ENCODE results near the gene CSRNP2. TPM values are rescaled to one million over a fixed set of nuclear protein-coding genes. Genes with fewer than 3 reads are reported as not detected.

The CSRNP2 gene
- total and polyA plus RNA-seq, 9 donors, result 16.1 to 32.2 (median 23.5) TPM

- 90 to 94% (median 93%) methylated on average over 4 of the region's 4 CpGs for WGBS, 3 donors
- intact Hi-C loops (cut with DNase I), result no loop called here
- Histone ChIP-seq H3K4me1 (ENCODE audit: insufficient read depth) (no peaks in the 10 kb centered on the region), H3K36me3 (no peaks in the 10 kb centered on the region), H3K27ac (no peak overlapping the region), H3K27me3 (no peaks in the 10 kb centered on the region), H3K9me3 (no peaks in the 10 kb centered on the region), H3K4me3 (no peak overlapping the region)
- TF ChIP-seq, protein P1, sequence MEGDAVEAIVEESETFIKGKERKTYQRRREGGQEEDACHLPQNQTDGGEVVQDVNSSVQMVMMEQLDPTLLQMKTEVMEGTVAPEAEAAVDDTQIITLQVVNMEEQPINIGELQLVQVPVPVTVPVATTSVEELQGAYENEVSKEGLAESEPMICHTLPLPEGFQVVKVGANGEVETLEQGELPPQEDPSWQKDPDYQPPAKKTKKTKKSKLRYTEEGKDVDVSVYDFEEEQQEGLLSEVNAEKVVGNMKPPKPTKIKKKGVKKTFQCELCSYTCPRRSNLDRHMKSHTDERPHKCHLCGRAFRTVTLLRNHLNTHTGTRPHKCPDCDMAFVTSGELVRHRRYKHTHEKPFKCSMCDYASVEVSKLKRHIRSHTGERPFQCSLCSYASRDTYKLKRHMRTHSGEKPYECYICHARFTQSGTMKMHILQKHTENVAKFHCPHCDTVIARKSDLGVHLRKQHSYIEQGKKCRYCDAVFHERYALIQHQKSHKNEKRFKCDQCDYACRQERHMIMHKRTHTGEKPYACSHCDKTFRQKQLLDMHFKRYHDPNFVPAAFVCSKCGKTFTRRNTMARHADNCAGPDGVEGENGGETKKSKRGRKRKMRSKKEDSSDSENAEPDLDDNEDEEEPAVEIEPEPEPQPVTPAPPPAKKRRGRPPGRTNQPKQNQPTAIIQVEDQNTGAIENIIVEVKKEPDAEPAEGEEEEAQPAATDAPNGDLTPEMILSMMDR (IDR thresholded peaks at IDR 0.05), result no peak
- TF ChIP-seq EP300 (IDR thresholded peaks at IDR 0.05) (no peak), POLR2A (IDR thresholded peaks at IDR 0.05) (no peak)
- DNase-seq, result no peak
These were observed 49.8 kb downstream of the CSRNP2 start for GRCh38 chr12:51033457-51034089.

- intact Hi-C loops (cut with DNase I), result no loop called here
- DNase-seq, result no peak
- Histone ChIP-seq H3K9me3 (no peaks in the 10 kb centered on the region), H3K4me3 (no peak overlapping the region), H3K27ac (no peak overlapping the region), H3K36me3 (no peaks in the 10 kb centered on the region), H3K27me3 (no peaks in the 10 kb centered on the region), H3K4me1 (ENCODE audit: insufficient read depth) (no peaks in the 10 kb centered on the region)
- 65 to 83% (median 76%) methylated on average over 2 of the region's 2 CpGs for WGBS, 3 donors
- TF ChIP-seq EP300 (IDR thresholded peaks at IDR 0.05) (no peak), POLR2A (IDR thresholded peaks at IDR 0.05) (no peak)
- TF ChIP-seq, protein P1 (IDR thresholded peaks at IDR 0.05), result no peak
These were observed 50.3 kb downstream of the CSRNP2 start for GRCh38 chr12:51033048-51033447.

DNA sequence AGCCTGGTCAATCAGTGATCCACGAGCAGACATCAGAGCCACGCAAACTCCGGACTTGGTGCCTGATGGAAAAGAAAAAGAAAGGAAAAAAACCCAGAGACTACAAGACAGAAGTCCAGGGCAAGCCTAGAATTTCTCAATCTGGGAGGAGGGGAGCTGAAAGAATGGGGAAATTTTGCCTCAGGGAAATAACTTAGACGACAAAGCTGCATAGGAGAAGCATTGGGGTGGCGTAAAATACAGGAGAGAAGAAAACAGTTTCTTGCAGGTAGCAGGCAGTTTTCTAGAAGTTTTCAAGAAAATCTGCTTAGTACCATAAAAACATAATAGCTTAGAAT, 54.6 kb downstream of the CSRNP2 start:
- Histone ChIP-seq H3K36me3 (no peaks in the 10 kb centered on the region), H3K27me3 (no peaks in the 10 kb centered on the region), H3K4me3 (no peak overlapping the region), H3K4me1 (ENCODE audit: insufficient read depth) (peaks cover 5% of the 10 kb centered on the region), H3K9me3 (no peaks in the 10 kb centered on the region), H3K27ac (no peak overlapping the region)
- no peak for DNase-seq
- TF ChIP-seq, protein P1 (IDR thresholded peaks at IDR 0.05), result no peak
- no peak for TF ChIP-seq EP300 (IDR thresholded peaks at IDR 0.05)
- no peak for TF ChIP-seq POLR2A (IDR thresholded peaks at IDR 0.05)
- intact Hi-C loops (cut with DNase I), result loop anchor here in 1 of 4 donors (5.0 kb wide), 1 partner anchor 1009 kb away; no protein-coding TSS in a partner anchor
- WGBS, 3 donors, result 59 to 66% (median 60%) methylated on average over 5 of the region's 5 CpGs

- 22 to 24% (median 23%) methylated on average over 9 of the region's 9 CpGs for WGBS, 3 donors
- H3K4me3 ChIP-seq, result no peak overlapping the region
- TF ChIP-seq POLR2A (IDR thresholded peaks at IDR 0.05) (no peak), EP300 (IDR thresholded peaks at IDR 0.05) (no peak)
- TF ChIP-seq, protein P1 (IDR thresholded peaks at IDR 0.05), result no peak
- no peaks in the 10 kb centered on the region for H3K36me3 ChIP-seq
- H3K4me1 ChIP-seq (ENCODE audit: insufficient read depth), result peaks cover 6% of the 10 kb centered on the region
- DNase-seq, result no peak
- H3K27me3 ChIP-seq, result no peaks in the 10 kb centered on the region
- intact Hi-C loops (cut with DNase I), result loop anchor here in 1 of 4 donors (5.0 kb wide), 1 partner anchor 1009 kb away; no protein-coding TSS in a partner anchor
- no peaks in the 10 kb centered on the region for H3K9me3 ChIP-seq
- no peak overlapping the region for H3K27ac ChIP-seq
These were observed 55.1 kb downstream of the CSRNP2 start for GRCh38 chr12:51028126-51028812.
